Right atrium auricular region (tissue), 2 donors: ENCODE measurements around the gene PSTPIP1. TPM values are rescaled to one million over a fixed set of nuclear protein-coding genes. Genes with fewer than 3 reads are reported as not detected.

ENCODE experiments used
- DNase-seq: peaks from one replicate; pipeline ENCODE4 v3.0.0-alpha.2; 2019; ENCODE audit warnings: low spot score
- H3K27ac ChIP-seq, 2 donors: fragments of 200-600 bp; sonication (generic); 1 replicate in 1 of 2; 2 replicates in 1 of 2; pipeline ENCODE4 v1.5.1; 2016 to 2019
- H3K27me3 ChIP-seq, 2 donors: fragments of 200-600 bp; sonication (generic); one replicate each; pipeline versions ENCODE4 v1.5.1 to v1.6.0; 2017 to 2019
- H3K36me3 ChIP-seq: fragments of 200-600 bp; sonication (generic); one replicate; pipeline ENCODE4 v1.5.1; 2016
- H3K4me1 ChIP-seq, 2 donors: fragments of 200-600 bp; sonication (generic); one replicate each; pipeline versions ENCODE4 v1.5.1 to v1.6.0; 2017 to 2019
- H3K4me3 ChIP-seq, 2 donors: fragments of 200-600 bp; sonication (generic); 1 replicate in 1 of 2; 2 replicates in 1 of 2; pipeline ENCODE4 v1.5.1; 2017 to 2019; ENCODE audit warnings: mild to moderate bottlenecking in 1 of 2, moderate library complexity in 1 of 2
- H3K9me3 ChIP-seq, 2 donors: fragments of 200-600 bp; sonication (generic); one replicate each; pipeline ENCODE4 v1.5.1; 2019
- CTCF ChIP-seq, 2 donors: fragments of 200-600 bp; sonication (generic); IDR thresholded peaks; one replicate each; pipeline ENCODE4 v1.5.1; 2019; ENCODE audit warnings: antibody characterized with exemption in 2 of 2
- total RNA-seq, 2 donors: library from RNA; depleted of rRNA; stranded (reverse); fragments of >200 nt; gene quantifications; one replicate each; pipeline ENCODE4 v1.1.0, GENCODE V29; 2016

Gene PSTPIP1
- total RNA-seq, 2 donors from 2014 or later: 1.9 to 2.3 TPM

DNA sequence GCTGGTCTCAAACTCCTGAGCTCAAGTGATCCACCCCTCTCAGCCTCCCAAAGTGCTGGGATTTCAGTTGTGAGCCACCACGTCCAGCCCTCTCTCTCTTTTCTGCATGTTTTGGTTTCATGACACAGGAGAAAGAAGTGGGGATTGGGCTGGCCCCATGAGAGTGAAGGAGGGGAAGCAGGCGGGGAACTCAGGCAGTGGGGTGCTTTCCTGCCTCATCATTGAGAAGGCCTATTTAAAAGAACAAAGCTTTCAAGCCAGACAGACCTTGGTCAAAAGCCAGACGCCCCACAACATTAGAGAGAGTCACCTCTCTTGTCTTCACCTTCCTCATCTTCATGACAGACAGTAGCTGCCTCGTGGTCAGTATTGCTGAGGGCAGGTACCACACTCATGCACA is 15.9 kb downstream of the PSTPIP1 start:
- H3K36me3 ChIP-seq: no peaks in the 10 kb centered on the region
- H3K9me3 ChIP-seq: no peaks in the 10 kb centered on the region
- TF ChIP-seq CTCF (IDR thresholded peaks at IDR 0.05): no peak
- H3K27ac ChIP-seq: no peak overlapping the region
- peaks cover 0 to 5% of the 10 kb centered on the region in 2 donors for H3K4me1 ChIP-seq
- H3K27me3 ChIP-seq: no peaks in the 10 kb centered on the region
- no peak for DNase-seq
- H3K4me3 ChIP-seq: no peak overlapping the region

- Histone ChIP-seq H3K27me3 (no peaks in the 10 kb centered on the region), H3K4me1 (peaks cover 0 to 10% of the 10 kb centered on the region in 2 donors), H3K36me3 (no peaks in the 10 kb centered on the region), H3K27ac (no peak overlapping the region), H3K4me3 (no peak overlapping the region), H3K9me3 (no peaks in the 10 kb centered on the region)
- DNase-seq: no peak
- TF ChIP-seq CTCF (IDR thresholded peaks at IDR 0.05): no peak
Observed at GRCh38 chr15:77012117-77012712, 17.3 kb downstream of the PSTPIP1 start.

GRCh38 chr15:77012868-77013267 is 17.9 kb downstream of the PSTPIP1 start:
- no peak overlapping the region for H3K27ac ChIP-seq
- no peak overlapping the region for H3K4me3 ChIP-seq
- H3K27me3 ChIP-seq: no peaks in the 10 kb centered on the region
- no peak for DNase-seq
- TF ChIP-seq CTCF (IDR thresholded peaks at IDR 0.05): no peak
- H3K36me3 ChIP-seq: no peaks in the 10 kb centered on the region
- peaks cover 0 to 16% of the 10 kb centered on the region in 2 donors for H3K4me1 ChIP-seq
- H3K9me3 ChIP-seq: no peaks in the 10 kb centered on the region

DNA sequence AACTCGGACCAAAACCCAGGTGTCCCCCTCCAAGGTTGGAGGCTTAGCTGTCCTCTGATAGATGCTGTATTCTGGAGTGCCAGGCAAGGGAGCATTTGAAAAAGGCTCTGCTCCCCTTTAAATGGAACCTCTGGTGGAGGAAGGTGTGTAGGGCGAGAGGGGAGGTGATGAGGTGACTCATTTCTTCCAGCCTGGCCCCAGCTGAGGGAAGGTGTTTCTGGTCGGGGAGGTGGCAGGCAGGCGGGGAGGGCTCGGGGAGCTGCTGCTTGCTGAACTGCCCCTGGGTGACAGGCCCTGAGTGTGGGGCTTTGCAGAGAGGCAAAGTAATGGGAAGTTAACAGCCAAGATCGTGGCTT is 18.8 kb downstream of the PSTPIP1 start:
- Histone ChIP-seq H3K36me3 (no peaks in the 10 kb centered on the region), H3K4me3 (no peak overlapping the region), H3K27ac (no peak overlapping the region), H3K27me3 (no peaks in the 10 kb centered on the region), H3K4me1 (peaks cover 0 to 16% of the 10 kb centered on the region in 2 donors), H3K9me3 (no peaks in the 10 kb centered on the region)
- no peak for DNase-seq
- TF ChIP-seq CTCF (IDR thresholded peaks at IDR 0.05): no peak

DNA sequence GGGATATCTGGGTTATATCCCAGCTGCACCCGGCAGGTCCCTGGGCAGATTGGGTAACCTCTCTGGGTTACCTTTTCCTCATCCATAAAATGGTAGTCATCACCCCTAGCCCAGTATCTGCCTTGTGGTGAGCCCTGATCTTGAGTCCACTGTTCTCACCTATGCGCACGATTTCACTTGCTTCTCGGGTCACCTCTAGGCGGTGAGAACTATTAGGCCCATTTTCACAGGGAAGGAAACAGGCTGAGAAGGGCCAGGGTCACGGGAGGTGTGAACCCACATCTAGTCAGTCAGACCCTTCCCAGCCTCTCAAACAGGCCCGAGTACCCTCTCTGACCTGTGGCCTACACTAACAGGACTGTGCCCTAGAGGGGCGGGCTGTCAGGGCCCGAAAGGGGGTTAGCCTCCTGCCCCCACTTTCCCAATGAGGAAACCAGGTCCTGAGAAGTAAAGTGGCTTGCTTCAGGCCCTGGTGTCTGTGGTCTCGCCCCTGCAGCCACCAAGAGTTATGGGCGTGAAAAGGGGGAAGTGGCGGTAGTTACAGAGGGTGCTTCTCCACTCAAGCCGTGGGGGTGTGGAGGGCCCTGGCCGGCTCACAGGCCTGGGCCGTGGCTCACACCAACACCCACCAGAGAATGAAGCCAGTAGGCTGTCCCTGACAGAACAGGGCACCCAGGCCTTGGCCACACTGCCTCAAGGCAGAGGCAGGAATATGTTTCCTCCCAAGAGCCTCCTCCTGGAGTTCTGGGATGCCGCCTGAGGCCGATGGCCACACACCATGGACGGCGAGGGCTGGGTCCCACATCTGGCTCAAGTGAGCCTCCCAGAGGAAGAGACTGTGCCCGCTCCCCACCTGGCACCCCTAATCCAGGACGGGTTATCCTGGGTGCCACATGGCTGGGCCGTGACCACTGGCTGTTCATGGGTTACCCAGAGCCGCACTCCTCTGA is 19.5 kb downstream of the PSTPIP1 start:
- no peaks in the 10 kb centered on the region for H3K9me3 ChIP-seq
- H3K4me3 ChIP-seq: no peak overlapping the region
- no peak for DNase-seq
- TF ChIP-seq CTCF (IDR thresholded peaks at IDR 0.05): no peak
- no peaks in the 10 kb centered on the region for H3K27me3 ChIP-seq
- peaks cover 0 to 16% of the 10 kb centered on the region in 2 donors for H3K4me1 ChIP-seq
- H3K27ac ChIP-seq: no peak overlapping the region
- H3K36me3 ChIP-seq: no peaks in the 10 kb centered on the region
